Nephron (organoid): ENCODE results near the gene DIRAS2.

Experiments used
- H3K27ac Mint-ChIP-seq, 3 experiments: 2 replicates each; pipeline ENCODE4 v1.8.0; 2020; ENCODE audit warnings: mixed read lengths in 3 of 3, mild to moderate bottlenecking in 2 of 3, moderate library complexity in 1 of 3
- H3K27me3 Mint-ChIP-seq: 2 replicates; pipeline ENCODE4 v1.8.0; 2021; ENCODE audit warnings: low read depth, mild to moderate bottlenecking, moderate library complexity, mixed read lengths
- H3K36me3 Mint-ChIP-seq: 2 replicates; pipeline ENCODE4 v1.8.0; 2020; ENCODE audit warnings: low read depth, mixed read lengths
- H3K4me1 Mint-ChIP-seq: 2 replicates; pipeline ENCODE4 v1.8.0; 2020; ENCODE audit warnings: mixed read lengths
- H3K4me3 Mint-ChIP-seq, 3 experiments: 2 replicates each; pipeline ENCODE4 v1.8.0; 2020; ENCODE audit warnings: mild to moderate bottlenecking in 3 of 3, mixed read lengths in 3 of 3, moderate library complexity in 2 of 3
- H3K9me3 Mint-ChIP-seq: 2 replicates; pipeline ENCODE4 v1.8.0; 2020; ENCODE audit warnings: mixed read lengths
- TF ChIP-seq, protein P1 (sequence below), 3 experiments: fragments of 200-600 bp; sonication (generic); IDR thresholded peaks; one replicate each; pipeline ENCODE4 v1.5.0; 2021; ENCODE audit warnings: antibody characterized with exemption in 3 of 3; ENCODE audit not compliant: unreplicated experiment in 3 of 3

DIRAS2 gene

DNA sequence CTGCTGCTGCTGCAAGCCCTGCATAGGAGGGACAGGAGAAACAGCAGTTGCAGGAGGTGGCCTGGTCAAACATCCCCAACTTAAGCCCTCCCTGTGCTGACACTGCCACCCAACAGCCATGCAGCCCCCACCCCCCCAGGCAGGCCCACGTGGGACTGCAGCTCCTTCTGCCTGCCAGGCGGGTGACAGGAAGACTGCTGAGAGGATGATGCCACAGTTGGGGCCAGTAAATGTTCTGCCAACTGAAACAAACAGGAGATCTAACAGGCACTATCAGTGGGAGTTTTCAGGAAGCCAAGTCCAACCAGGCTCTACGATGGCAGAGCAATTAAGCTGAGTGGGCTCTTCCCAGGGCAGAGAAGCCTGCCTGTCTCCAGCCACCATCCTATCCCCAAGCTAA is 31.1 kb downstream of the DIRAS2 start:
- no peak overlapping the region for H3K27ac Mint-ChIP-seq
- no peaks in the 10 kb centered on the region for H3K27me3 Mint-ChIP-seq
- no peak overlapping the region for H3K4me3 Mint-ChIP-seq
- H3K36me3 Mint-ChIP-seq = no peaks in the 10 kb centered on the region
- H3K4me1 Mint-ChIP-seq = no peaks in the 10 kb centered on the region
- TF ChIP-seq, protein P1, sequence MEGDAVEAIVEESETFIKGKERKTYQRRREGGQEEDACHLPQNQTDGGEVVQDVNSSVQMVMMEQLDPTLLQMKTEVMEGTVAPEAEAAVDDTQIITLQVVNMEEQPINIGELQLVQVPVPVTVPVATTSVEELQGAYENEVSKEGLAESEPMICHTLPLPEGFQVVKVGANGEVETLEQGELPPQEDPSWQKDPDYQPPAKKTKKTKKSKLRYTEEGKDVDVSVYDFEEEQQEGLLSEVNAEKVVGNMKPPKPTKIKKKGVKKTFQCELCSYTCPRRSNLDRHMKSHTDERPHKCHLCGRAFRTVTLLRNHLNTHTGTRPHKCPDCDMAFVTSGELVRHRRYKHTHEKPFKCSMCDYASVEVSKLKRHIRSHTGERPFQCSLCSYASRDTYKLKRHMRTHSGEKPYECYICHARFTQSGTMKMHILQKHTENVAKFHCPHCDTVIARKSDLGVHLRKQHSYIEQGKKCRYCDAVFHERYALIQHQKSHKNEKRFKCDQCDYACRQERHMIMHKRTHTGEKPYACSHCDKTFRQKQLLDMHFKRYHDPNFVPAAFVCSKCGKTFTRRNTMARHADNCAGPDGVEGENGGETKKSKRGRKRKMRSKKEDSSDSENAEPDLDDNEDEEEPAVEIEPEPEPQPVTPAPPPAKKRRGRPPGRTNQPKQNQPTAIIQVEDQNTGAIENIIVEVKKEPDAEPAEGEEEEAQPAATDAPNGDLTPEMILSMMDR (IDR thresholded peaks at IDR 0.05; ENCODE audit: unreplicated experiment in 3 of 3) = no peak
- no peaks in the 10 kb centered on the region for H3K9me3 Mint-ChIP-seq

DNA sequence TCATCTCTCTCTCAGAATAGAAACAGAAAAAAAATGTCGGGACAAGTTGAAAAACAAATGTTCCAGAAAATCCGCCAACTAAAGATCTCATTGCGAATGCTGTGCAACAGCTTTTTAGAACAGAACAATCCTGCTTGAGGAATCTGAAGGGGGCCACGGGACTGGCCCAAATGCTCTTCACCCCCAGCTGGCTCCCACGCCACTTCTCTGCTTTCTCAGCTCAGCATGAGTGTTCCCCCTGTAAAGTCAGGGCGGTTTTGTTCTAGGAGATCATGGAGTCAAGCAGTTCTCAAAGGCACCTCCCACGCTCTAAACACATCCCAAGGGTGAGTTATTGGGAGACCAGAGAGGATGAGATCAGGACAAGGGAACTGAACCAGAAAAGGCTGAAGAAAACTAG is 31.5 kb downstream of the DIRAS2 start:
- no peaks in the 10 kb centered on the region for H3K9me3 Mint-ChIP-seq
- H3K4me3 Mint-ChIP-seq = no peak overlapping the region
- no peaks in the 10 kb centered on the region for H3K4me1 Mint-ChIP-seq
- TF ChIP-seq, protein P1 (IDR thresholded peaks at IDR 0.05; ENCODE audit: unreplicated experiment in 3 of 3) = no peak
- no peaks in the 10 kb centered on the region for H3K36me3 Mint-ChIP-seq
- H3K27ac Mint-ChIP-seq = no peak overlapping the region
- no peaks in the 10 kb centered on the region for H3K27me3 Mint-ChIP-seq

DNA sequence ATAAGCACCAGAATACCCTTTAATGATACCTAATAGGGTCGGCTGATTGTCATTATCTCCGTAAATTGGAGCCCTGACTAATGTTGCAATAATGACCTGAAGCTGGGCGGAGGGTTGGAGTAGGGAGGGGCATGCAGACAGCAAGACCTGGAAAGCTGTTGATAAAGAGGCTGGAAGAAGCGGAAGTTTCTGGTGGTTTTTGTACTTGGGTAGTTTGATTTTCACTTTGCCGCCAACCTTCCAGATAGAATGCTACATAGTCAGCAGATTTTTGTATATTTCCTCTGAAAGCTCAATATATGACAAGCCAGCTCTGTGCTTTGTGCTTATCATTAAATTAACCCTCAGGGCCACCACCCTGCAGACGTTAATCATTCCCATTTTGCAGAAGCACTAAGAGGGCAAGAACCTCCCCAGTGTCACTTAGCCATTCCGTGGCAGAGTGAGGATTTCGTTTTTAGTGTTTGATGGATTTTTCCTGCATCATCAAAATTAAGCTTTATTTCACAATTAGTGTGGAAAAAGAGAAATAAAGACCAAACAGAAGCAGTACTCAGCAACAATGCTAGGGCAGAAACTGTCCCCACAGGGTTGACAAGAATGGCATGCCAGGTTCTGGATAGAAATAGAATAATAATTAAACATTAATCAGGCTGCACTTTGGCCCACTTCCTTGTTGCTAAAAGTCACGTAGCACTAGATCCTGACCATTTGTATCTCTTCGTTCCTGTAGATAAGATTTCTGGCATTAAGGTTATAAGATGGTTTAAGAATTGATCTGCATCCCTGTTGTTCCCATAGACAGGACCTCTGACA is 34.7 kb downstream of the DIRAS2 start:
- TF ChIP-seq, protein P1 (IDR thresholded peaks at IDR 0.05; ENCODE audit: unreplicated experiment in 3 of 3) = no peak
- no peak overlapping the region for H3K4me3 Mint-ChIP-seq
- H3K36me3 Mint-ChIP-seq = no peaks in the 10 kb centered on the region
- no peak overlapping the region for H3K27ac Mint-ChIP-seq
- peaks cover 3% of the 10 kb centered on the region for H3K27me3 Mint-ChIP-seq
- H3K9me3 Mint-ChIP-seq = no peaks in the 10 kb centered on the region
- no peaks in the 10 kb centered on the region for H3K4me1 Mint-ChIP-seq

DNA sequence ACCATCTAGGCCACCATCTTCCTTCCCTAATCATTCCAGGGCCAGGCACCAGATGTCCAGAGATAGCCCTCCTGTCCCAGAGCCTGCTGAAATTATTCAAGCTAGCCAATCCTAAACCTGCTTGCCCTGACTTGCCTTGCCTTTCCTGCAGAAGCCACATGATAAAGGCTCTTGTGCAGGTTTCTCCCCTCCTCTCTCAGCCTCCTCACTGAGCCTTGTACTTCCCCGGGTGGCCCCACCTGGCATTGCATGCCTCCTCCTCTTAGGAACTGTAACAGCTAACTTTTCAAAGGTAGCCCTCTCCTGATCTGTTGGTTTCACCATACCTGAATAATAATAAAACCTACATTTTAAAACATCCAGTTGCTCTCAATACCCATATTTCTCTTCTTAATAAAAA is 42.6 kb downstream of the DIRAS2 start:
- Mint-ChIP-seq H3K4me1 (no peaks in the 10 kb centered on the region), H3K4me3 (no peak overlapping the region), H3K27me3 (peaks cover 7% of the 10 kb centered on the region), H3K36me3 (no peaks in the 10 kb centered on the region), H3K9me3 (peaks cover 2% of the 10 kb centered on the region), H3K27ac (no peak overlapping the region)
- TF ChIP-seq, protein P1 (IDR thresholded peaks at IDR 0.05; ENCODE audit: unreplicated experiment in 3 of 3) = no peak

DNA sequence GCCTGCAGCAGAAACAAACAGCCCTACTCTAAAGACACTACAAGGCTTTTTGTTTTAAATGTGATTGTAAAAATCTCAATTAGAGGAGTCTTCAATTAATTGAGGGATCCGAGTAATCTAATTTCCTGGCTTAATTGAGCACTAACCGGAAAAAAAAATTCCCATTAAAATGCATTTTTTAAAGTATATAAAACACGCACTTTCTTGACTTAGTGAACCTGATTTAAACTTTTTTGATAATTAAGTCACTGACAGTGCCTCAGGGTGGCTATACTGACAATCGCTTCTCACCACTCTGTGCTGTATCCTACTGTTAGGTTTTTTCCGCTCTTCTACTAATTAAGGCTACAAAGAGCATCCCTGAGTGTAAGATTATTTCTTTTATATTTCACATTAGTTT is 44.4 kb downstream of the DIRAS2 start:
- Mint-ChIP-seq H3K4me1 (no peaks in the 10 kb centered on the region), H3K4me3 (no peak overlapping the region), H3K9me3 (peaks cover 7% of the 10 kb centered on the region), H3K27me3 (peaks cover 7% of the 10 kb centered on the region), H3K27ac (no peak overlapping the region), H3K36me3 (no peaks in the 10 kb centered on the region)
- TF ChIP-seq, protein P1 (IDR thresholded peaks at IDR 0.05; ENCODE audit: unreplicated experiment in 3 of 3) = no peak

DNA sequence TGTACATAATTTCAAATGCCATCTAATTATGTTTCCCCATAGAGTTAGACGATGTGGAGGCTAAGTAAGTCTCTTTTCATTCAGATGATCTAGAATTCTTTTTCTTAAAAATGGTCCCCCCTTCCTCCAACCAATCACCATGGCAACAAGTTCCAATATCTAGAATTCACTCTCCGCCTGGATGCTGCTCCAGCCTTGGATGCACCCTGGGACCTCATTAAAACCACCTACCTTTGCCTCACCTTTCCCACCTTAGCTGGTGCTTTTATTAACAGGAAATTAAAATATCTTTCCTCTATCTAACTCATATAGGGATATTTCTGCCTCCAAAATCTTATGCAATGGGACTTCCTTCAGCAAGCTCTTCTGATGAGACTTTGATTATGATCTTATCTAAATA is 49.0 kb downstream of the DIRAS2 start:
- Mint-ChIP-seq H3K27me3 (peaks cover 7% of the 10 kb centered on the region), H3K36me3 (no peaks in the 10 kb centered on the region), H3K9me3 (peaks cover 17% of the 10 kb centered on the region), H3K4me3 (no peak overlapping the region), H3K4me1 (no peaks in the 10 kb centered on the region), H3K27ac (no peak overlapping the region)
- TF ChIP-seq, protein P1 (IDR thresholded peaks at IDR 0.05; ENCODE audit: unreplicated experiment in 3 of 3) = no peak
